Measurements from ENCODE around the gene CCBE1.

Gene CCBE1

GRCh38 chr18:59570101-59570775 is 127.0 kb downstream of the CCBE1 start:
- no peak for DNase-seq (ENCODE audit: low read depth in 2 of 2)

GRCh38 chr18:59569390-59569791 is 127.8 kb downstream of the CCBE1 start:
- no peak for DNase-seq (ENCODE audit: low read depth in 2 of 2)

- no peak for DNase-seq (ENCODE audit: low read depth in 2 of 2)
Measured at GRCh38 chr18:59567431-59567830, 129.8 kb downstream of the CCBE1 start.

GRCh38 chr18:59566533-59566971 is 130.7 kb downstream of the CCBE1 start:
- no peak for DNase-seq (ENCODE audit: low read depth in 2 of 2)

- no peak for DNase-seq (ENCODE audit: low read depth in 2 of 2)
Measured at GRCh38 chr18:59565957-59566356, 131.3 kb downstream of the CCBE1 start.

- DNase-seq (ENCODE audit: low read depth in 2 of 2): no peak
Measured at GRCh38 chr18:59564561-59564960, 132.7 kb downstream of the CCBE1 start.

- DNase-seq (ENCODE audit: low read depth in 2 of 2): no peak
Measured at GRCh38 chr18:59563176-59563785, 133.9 kb downstream of the CCBE1 start.

GRCh38 chr18:59562751-59563150 is 134.5 kb downstream of the CCBE1 start:
- DNase-seq (ENCODE audit: low read depth in 2 of 2): no peak

- no peak for DNase-seq (ENCODE audit: low read depth in 2 of 2)
Measured at GRCh38 chr18:59561612-59562011, 135.6 kb downstream of the CCBE1 start.

- DNase-seq (ENCODE audit: low read depth in 2 of 2): no peak
Measured at GRCh38 chr18:59560556-59560955, 136.7 kb downstream of the CCBE1 start.

GRCh38 chr18:59559528-59559927 is 137.7 kb downstream of the CCBE1 start:
- no peak for DNase-seq (ENCODE audit: low read depth in 2 of 2)

GRCh38 chr18:59555995-59556659 is 141.1 kb downstream of the CCBE1 start:
- DNase-seq (ENCODE audit: low read depth in 2 of 2): no peak

GRCh38 chr18:59554796-59555335 is 142.4 kb downstream of the CCBE1 start:
- DNase-seq (ENCODE audit: low read depth in 2 of 2): no peak

- no peak for DNase-seq (ENCODE audit: low read depth in 2 of 2)
Measured at GRCh38 chr18:59553273-59553870, 143.9 kb downstream of the CCBE1 start.

- no peak for DNase-seq (ENCODE audit: low read depth in 2 of 2)
Measured at GRCh38 chr18:59551902-59552635, 145.2 kb downstream of the CCBE1 start.

- DNase-seq (ENCODE audit: low read depth in 2 of 2): no peak
Measured at GRCh38 chr18:59550174-59550516, 147.1 kb downstream of the CCBE1 start.

GRCh38 chr18:59549503-59550173 is 147.6 kb downstream of the CCBE1 start:
- DNase-seq (ENCODE audit: low read depth in 2 of 2): no peak

- DNase-seq (ENCODE audit: low read depth in 2 of 2): no peak
Measured at GRCh38 chr18:59547581-59548182, 149.5 kb downstream of the CCBE1 start.

- DNase-seq (ENCODE audit: low read depth in 2 of 2): no peak
Measured at GRCh38 chr18:59546188-59546587, 151.0 kb downstream of the CCBE1 start.

- no peak for DNase-seq (ENCODE audit: low read depth in 2 of 2)
Measured at GRCh38 chr18:59540780-59541179, 156.4 kb downstream of the CCBE1 start.

- no peak for DNase-seq (ENCODE audit: low read depth in 2 of 2)
Measured at GRCh38 chr18:59540346-59540745, 156.9 kb downstream of the CCBE1 start.

Data from stimulated activated CD8-positive, alpha-beta memory T cell treated with anti-CD3 and anti-CD28 coated beads, Interleukin-7, amount 100 ng/mL, for 1 hour (primary cell).